BLaER1 (cell line): ENCODE results near the gene S100B.
A peak's percentile ranks its signal among the peaks of the same experiment; 100 is the strongest.

ENCODE experiments used
- H3K27ac ChIP-seq: shearing (Covaris generic); formaldehyde crosslinking; 2 replicates; pipeline ENCODE4 v1.8.1; 2022
- H3K27me3 ChIP-seq: shearing (Covaris generic); formaldehyde crosslinking; 2 replicates; pipeline ENCODE4 v1.8.1; 2022
- H3K36me3 ChIP-seq: shearing (Covaris generic); formaldehyde crosslinking; 2 replicates; pipeline ENCODE4 v1.8.1; 2022
- H3K4me1 ChIP-seq: shearing (Covaris generic); formaldehyde crosslinking; 2 replicates; pipeline ENCODE4 v1.8.1; 2022
- H3K4me2 ChIP-seq: shearing (Covaris generic); formaldehyde crosslinking; 2 replicates; pipeline ENCODE4 v1.8.1; 2022
- H3K4me3 ChIP-seq: shearing (Covaris generic); formaldehyde crosslinking; 2 replicates; pipeline ENCODE4 v1.8.1; 2022
- H3K9ac ChIP-seq: shearing (Covaris generic); formaldehyde crosslinking; 2 replicates; pipeline ENCODE4 v1.8.1; 2022
- H3K9me3 ChIP-seq: shearing (Covaris generic); formaldehyde crosslinking; 2 replicates; pipeline ENCODE4 v1.8.1; 2022
- H4K20me1 ChIP-seq: shearing (Covaris generic); formaldehyde crosslinking; 2 replicates; pipeline ENCODE4 v1.8.1; 2022
- Cebpa-rat ChIP-seq: shearing (Covaris generic); IDR thresholded peaks from 2 replicates; pipeline ENCODE4 v1.8.1; 2022

The S100B gene

GRCh38 chr21:46605767-46606426 lies 1.0 kb upstream of the S100B start:
- Histone ChIP-seq H3K27ac (peak overlapping the region; percentile 76), H3K36me3 (no peaks in the 10 kb centered on the region), H3K9me3 (peaks cover 10% of the 10 kb centered on the region), H3K4me1 (peaks cover 29% of the 10 kb centered on the region), H3K4me2 (peak overlapping the region; percentile 80), H3K27me3 (no peaks in the 10 kb centered on the region), H4K20me1 (no peaks in the 10 kb centered on the region), H3K9ac (peak overlapping the region; percentile 60; the same call in 1 of the 2 replicates), H3K4me3 (no peak overlapping the region; the same call in 1 of the 2 replicates)
- no peak for TF ChIP-seq Cebpa-rat

GRCh38 chr21:46604329-46604974 lies 430 bp downstream of the S100B start:
- Histone ChIP-seq H3K27me3 (no peaks in the 10 kb centered on the region), H3K4me2 (no peak overlapping the region), H3K4me3 (no peak overlapping the region), H3K36me3 (no peaks in the 10 kb centered on the region), H3K9ac (no peak overlapping the region), H3K4me1 (peaks cover 29% of the 10 kb centered on the region), H4K20me1 (no peaks in the 10 kb centered on the region), H3K27ac (no peak overlapping the region), H3K9me3 (no peaks in the 10 kb centered on the region)
- no peak for TF ChIP-seq Cebpa-rat

- no peak overlapping the region for H3K4me2 ChIP-seq
- no peaks in the 10 kb centered on the region for H3K36me3 ChIP-seq
- H3K4me1 ChIP-seq: peaks cover 38% of the 10 kb centered on the region
- H4K20me1 ChIP-seq: no peaks in the 10 kb centered on the region
- no peak overlapping the region for H3K9ac ChIP-seq
- no peak overlapping the region for H3K4me3 ChIP-seq
- no peak overlapping the region for H3K27ac ChIP-seq
- peaks cover under 1% of the 10 kb centered on the region; the same call in 1 of the 2 replicates for H3K9me3 ChIP-seq
- no peak for TF ChIP-seq Cebpa-rat
- H3K27me3 ChIP-seq: no peaks in the 10 kb centered on the region
Measured at GRCh38 chr21:46603228-46603627, 1.7 kb downstream of the S100B start.

- H3K9me3 ChIP-seq: peaks cover 23% of the 10 kb centered on the region
- H3K9ac ChIP-seq: no peak overlapping the region
- H3K4me1 ChIP-seq: peaks cover 26% of the 10 kb centered on the region
- H3K27me3 ChIP-seq: no peaks in the 10 kb centered on the region
- no peak overlapping the region for H3K4me2 ChIP-seq
- no peaks in the 10 kb centered on the region for H3K36me3 ChIP-seq
- no peak for TF ChIP-seq Cebpa-rat
- H4K20me1 ChIP-seq: no peaks in the 10 kb centered on the region
- no peak overlapping the region for H3K4me3 ChIP-seq
- no peak overlapping the region for H3K27ac ChIP-seq
Measured at GRCh38 chr21:46600978-46601377, 3.9 kb downstream of the S100B start.

GRCh38 chr21:46600305-46600704 lies 4.6 kb downstream of the S100B start:
- H3K4me3 ChIP-seq: no peak overlapping the region
- peaks cover 30% of the 10 kb centered on the region for H3K9me3 ChIP-seq
- H3K4me2 ChIP-seq: no peak overlapping the region
- H3K27ac ChIP-seq: no peak overlapping the region
- no peaks in the 10 kb centered on the region for H4K20me1 ChIP-seq
- H3K9ac ChIP-seq: no peak overlapping the region
- H3K4me1 ChIP-seq: peaks cover 20% of the 10 kb centered on the region
- no peaks in the 10 kb centered on the region for H3K27me3 ChIP-seq
- no peaks in the 10 kb centered on the region for H3K36me3 ChIP-seq
- TF ChIP-seq Cebpa-rat: no peak

- Histone ChIP-seq H3K9ac (no peak overlapping the region), H3K9me3 (peaks cover 44% of the 10 kb centered on the region), H4K20me1 (no peaks in the 10 kb centered on the region), H3K36me3 (no peaks in the 10 kb centered on the region), H3K4me3 (no peak overlapping the region), H3K27ac (no peak overlapping the region), H3K27me3 (no peaks in the 10 kb centered on the region), H3K4me1 (peaks cover 14% of the 10 kb centered on the region), H3K4me2 (0 out of 2 replicates have a peak overlapping the region, but pooled peaks have one; percentile 4)
- TF ChIP-seq Cebpa-rat: no peak
Measured at GRCh38 chr21:46598581-46599572, 6.0 kb downstream of the S100B start.

GRCh38 chr21:46597896-46598343 lies 7.0 kb downstream of the S100B start:
- no peaks in the 10 kb centered on the region for H3K36me3 ChIP-seq
- no peak overlapping the region for H3K4me2 ChIP-seq

GRCh38 chr21:46597031-46597430 lies 7.9 kb downstream of the S100B start:
- Histone ChIP-seq H4K20me1 (no peaks in the 10 kb centered on the region), H3K4me2 (no peak overlapping the region), H3K9ac (no peak overlapping the region), H3K4me3 (no peak overlapping the region), H3K9me3 (peaks cover 63% of the 10 kb centered on the region), H3K4me1 (peaks cover 14% of the 10 kb centered on the region), H3K27me3 (no peaks in the 10 kb centered on the region), H3K27ac (no peak overlapping the region), H3K36me3 (no peaks in the 10 kb centered on the region)
- TF ChIP-seq Cebpa-rat: no peak

More at GRCh38 chr21:46597896-46598343, 7.0 kb downstream of the S100B start:
- no peak for TF ChIP-seq Cebpa-rat
- peaks cover 14% of the 10 kb centered on the region for H3K4me1 ChIP-seq
- no peak overlapping the region for H3K4me3 ChIP-seq
- H3K9me3 ChIP-seq: peaks cover 54% of the 10 kb centered on the region
- H3K9ac ChIP-seq: no peak overlapping the region
- H3K27ac ChIP-seq: no peak overlapping the region
- H3K27me3 ChIP-seq: no peaks in the 10 kb centered on the region
- H4K20me1 ChIP-seq: no peaks in the 10 kb centered on the region

GRCh38 chr21:46596201-46596600 lies 8.7 kb downstream of the S100B start:
- H4K20me1 ChIP-seq: no peaks in the 10 kb centered on the region
- H3K4me2 ChIP-seq: no peak overlapping the region
- H3K4me3 ChIP-seq: no peak overlapping the region
- H3K36me3 ChIP-seq: no peaks in the 10 kb centered on the region
- peaks cover 71% of the 10 kb centered on the region for H3K9me3 ChIP-seq
- H3K27me3 ChIP-seq: no peaks in the 10 kb centered on the region
- no peak overlapping the region for H3K9ac ChIP-seq
- TF ChIP-seq Cebpa-rat: no peak
- H3K27ac ChIP-seq: no peak overlapping the region
- H3K4me1 ChIP-seq: peaks cover 8% of the 10 kb centered on the region
